Measurements from ENCODE around the gene STIL. TPM values are rescaled to one million over a fixed set of nuclear protein-coding genes. Genes with fewer than 3 reads are reported as not detected.

Gene STIL
- total and polyA plus RNA-seq, 2 experiments from 2014 or later: 2.5 to 6.1 TPM

DNA sequence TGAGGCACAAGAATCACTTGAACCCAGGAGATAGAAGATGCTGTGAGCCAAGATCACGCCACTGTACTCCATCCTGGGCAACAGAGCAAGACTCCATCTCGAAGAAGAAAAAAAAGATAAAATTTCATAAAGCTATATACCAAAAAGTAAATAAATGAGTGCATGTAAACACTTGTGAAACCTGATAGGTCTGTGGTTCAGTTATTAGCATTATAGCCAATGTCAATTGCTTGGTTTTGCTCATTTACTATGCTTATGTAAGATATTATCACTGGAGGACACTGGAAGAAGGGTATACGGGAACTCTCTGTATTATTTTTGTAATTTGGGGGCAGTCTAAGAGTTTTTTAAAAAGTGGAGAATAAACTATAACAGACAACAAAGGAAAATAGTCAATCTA lies 64.2 kb downstream of the STIL start:
- H3K9me3 ChIP-seq (ENCODE audit: low read depth): no peaks in the 10 kb centered on the region
- H3K4me1 ChIP-seq (ENCODE audit: insufficient read depth): no peaks in the 10 kb centered on the region
- H2AFZ ChIP-seq: no peak overlapping the region
- H3K27me3 ChIP-seq: no peaks in the 10 kb centered on the region
- no peaks in the 10 kb centered on the region for H3K9me2 ChIP-seq (replicated peaks; ENCODE audit: insufficient read depth)
- no peaks in the 10 kb centered on the region for H3K36me3 ChIP-seq (replicated peaks; ENCODE audit: insufficient read depth, low read depth)
- no peaks in the 10 kb centered on the region for H4K20me1 ChIP-seq (ENCODE audit: insufficient read depth, poor library complexity, severe bottlenecking)
- no peak overlapping the region for H3K27ac ChIP-seq
- 94% methylated on average over 3 of the region's 3 CpGs for WGBS (ENCODE audit: low lambda C conversion rate, missing lambda C conversion rate)
- H3K79me2 ChIP-seq: no peaks in the 10 kb centered on the region
- no peak overlapping the region for H3K4me2 ChIP-seq
- no peak for DNase-seq (ENCODE audit: low spot score)
- TF ChIP-seq EZH2phosphoT487 (IDR thresholded peaks at IDR 0.05; ENCODE audit: low read depth, severe bottlenecking, unreplicated experiment) (no peak), EZH2 (IDR thresholded peaks at IDR 0.05; ENCODE audit: borderline replicate concordance) (no peak)
- TF ChIP-seq, protein P1, sequence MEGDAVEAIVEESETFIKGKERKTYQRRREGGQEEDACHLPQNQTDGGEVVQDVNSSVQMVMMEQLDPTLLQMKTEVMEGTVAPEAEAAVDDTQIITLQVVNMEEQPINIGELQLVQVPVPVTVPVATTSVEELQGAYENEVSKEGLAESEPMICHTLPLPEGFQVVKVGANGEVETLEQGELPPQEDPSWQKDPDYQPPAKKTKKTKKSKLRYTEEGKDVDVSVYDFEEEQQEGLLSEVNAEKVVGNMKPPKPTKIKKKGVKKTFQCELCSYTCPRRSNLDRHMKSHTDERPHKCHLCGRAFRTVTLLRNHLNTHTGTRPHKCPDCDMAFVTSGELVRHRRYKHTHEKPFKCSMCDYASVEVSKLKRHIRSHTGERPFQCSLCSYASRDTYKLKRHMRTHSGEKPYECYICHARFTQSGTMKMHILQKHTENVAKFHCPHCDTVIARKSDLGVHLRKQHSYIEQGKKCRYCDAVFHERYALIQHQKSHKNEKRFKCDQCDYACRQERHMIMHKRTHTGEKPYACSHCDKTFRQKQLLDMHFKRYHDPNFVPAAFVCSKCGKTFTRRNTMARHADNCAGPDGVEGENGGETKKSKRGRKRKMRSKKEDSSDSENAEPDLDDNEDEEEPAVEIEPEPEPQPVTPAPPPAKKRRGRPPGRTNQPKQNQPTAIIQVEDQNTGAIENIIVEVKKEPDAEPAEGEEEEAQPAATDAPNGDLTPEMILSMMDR (IDR thresholded peaks at IDR 0.05; ENCODE audit: poor library complexity): no peak
- no peak overlapping the region for H3K4me3 ChIP-seq

DNA sequence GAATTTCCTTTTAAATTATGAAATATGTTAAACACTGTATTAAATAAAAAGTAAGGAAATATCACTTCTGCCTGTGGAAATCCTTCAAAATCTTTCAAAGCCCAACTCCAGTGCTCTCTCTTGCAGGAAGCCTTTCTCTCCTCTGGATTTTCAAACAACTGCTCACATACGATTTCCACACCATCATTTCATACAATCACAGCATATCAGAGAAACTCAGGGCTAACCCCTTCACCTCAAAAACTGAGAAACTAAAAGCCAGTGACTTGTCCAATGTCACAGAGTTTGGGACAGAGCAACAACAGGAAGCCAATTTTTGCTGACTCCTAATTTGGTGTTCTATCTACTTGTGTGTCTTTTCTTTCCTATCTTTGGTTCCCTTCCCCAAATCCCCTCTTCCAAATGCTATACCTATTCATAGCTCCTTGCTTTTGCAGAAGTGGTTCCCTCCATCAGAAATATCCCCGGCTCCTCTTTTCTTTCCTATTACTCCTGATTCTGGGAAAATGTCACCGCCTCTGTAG lies 69.5 kb downstream of the STIL start:
- Histone ChIP-seq H3K4me3 (no peak overlapping the region), H2AFZ (no peak overlapping the region), H3K36me3 (replicated peaks; ENCODE audit: insufficient read depth, low read depth) (no peaks in the 10 kb centered on the region), H3K4me1 (ENCODE audit: insufficient read depth) (no peaks in the 10 kb centered on the region), H3K27ac (no peak overlapping the region), H3K79me2 (no peaks in the 10 kb centered on the region), H3K9me2 (replicated peaks; ENCODE audit: insufficient read depth) (no peaks in the 10 kb centered on the region), H3K4me2 (no peak overlapping the region), H4K20me1 (ENCODE audit: insufficient read depth, poor library complexity, severe bottlenecking) (no peaks in the 10 kb centered on the region), H3K9me3 (ENCODE audit: low read depth) (no peaks in the 10 kb centered on the region), H3K27me3 (peaks cover 18% of the 10 kb centered on the region)
- TF ChIP-seq, protein P1 (IDR thresholded peaks at IDR 0.05; ENCODE audit: poor library complexity): no peak
- TF ChIP-seq EZH2 (IDR thresholded peaks at IDR 0.05; ENCODE audit: borderline replicate concordance) (no peak), EZH2phosphoT487 (IDR thresholded peaks at IDR 0.05; ENCODE audit: low read depth, severe bottlenecking, unreplicated experiment) (no peak)
- WGBS (ENCODE audit: low lambda C conversion rate, missing lambda C conversion rate): 75% methylated on average over 3 of the region's 3 CpGs
- DNase-seq (ENCODE audit: low spot score): no peak

DNA sequence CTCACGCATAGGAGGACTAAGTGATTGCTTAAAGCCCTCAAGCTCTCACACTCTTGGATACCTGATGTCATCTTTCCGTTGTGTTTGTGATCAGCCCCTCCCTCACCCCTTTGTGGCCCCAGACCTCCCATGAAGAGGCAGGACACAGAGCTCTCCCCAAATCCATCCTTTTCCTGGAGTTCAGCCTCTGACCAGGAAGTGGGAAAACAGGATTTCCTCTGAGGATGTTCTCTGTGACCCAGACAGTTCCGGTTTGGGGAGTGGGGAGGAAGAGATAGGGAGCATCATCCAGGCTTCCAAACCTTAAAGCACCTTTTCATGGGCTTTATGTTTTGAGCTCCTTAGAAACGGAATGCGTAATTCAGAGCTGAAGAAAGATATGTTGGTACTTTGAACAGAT lies 70.0 kb downstream of the STIL start:
- no peak overlapping the region for H3K4me2 ChIP-seq
- H4K20me1 ChIP-seq (ENCODE audit: insufficient read depth, poor library complexity, severe bottlenecking): no peaks in the 10 kb centered on the region
- 74% methylated on average over 5 of the region's 5 CpGs for WGBS (ENCODE audit: low lambda C conversion rate, missing lambda C conversion rate)
- H3K27ac ChIP-seq: no peak overlapping the region
- H3K9me2 ChIP-seq (replicated peaks; ENCODE audit: insufficient read depth): no peaks in the 10 kb centered on the region
- H2AFZ ChIP-seq: no peak overlapping the region
- H3K4me3 ChIP-seq: no peak overlapping the region
- no peaks in the 10 kb centered on the region for H3K9me3 ChIP-seq (ENCODE audit: low read depth)
- no peaks in the 10 kb centered on the region for H3K36me3 ChIP-seq (replicated peaks; ENCODE audit: insufficient read depth, low read depth)
- no peaks in the 10 kb centered on the region for H3K79me2 ChIP-seq
- peaks cover 23% of the 10 kb centered on the region for H3K27me3 ChIP-seq
- DNase-seq (ENCODE audit: low spot score): no peak
- no peak for TF ChIP-seq EZH2 (IDR thresholded peaks at IDR 0.05; ENCODE audit: borderline replicate concordance)
- no peak for TF ChIP-seq EZH2phosphoT487 (IDR thresholded peaks at IDR 0.05; ENCODE audit: low read depth, severe bottlenecking, unreplicated experiment)
- TF ChIP-seq, protein P1 (IDR thresholded peaks at IDR 0.05; ENCODE audit: poor library complexity): no peak
- H3K4me1 ChIP-seq (ENCODE audit: insufficient read depth): no peaks in the 10 kb centered on the region

Data from hepatocyte (in vitro differentiated cells).